ENCODE results near the gene PTGS1. TPM values are rescaled to one million over a fixed set of nuclear protein-coding genes. Genes with fewer than 3 reads are reported as not detected.

PTGS1 gene
- total RNA-seq, 1 donor from 2014 or later, result 33.4 TPM

DNA sequence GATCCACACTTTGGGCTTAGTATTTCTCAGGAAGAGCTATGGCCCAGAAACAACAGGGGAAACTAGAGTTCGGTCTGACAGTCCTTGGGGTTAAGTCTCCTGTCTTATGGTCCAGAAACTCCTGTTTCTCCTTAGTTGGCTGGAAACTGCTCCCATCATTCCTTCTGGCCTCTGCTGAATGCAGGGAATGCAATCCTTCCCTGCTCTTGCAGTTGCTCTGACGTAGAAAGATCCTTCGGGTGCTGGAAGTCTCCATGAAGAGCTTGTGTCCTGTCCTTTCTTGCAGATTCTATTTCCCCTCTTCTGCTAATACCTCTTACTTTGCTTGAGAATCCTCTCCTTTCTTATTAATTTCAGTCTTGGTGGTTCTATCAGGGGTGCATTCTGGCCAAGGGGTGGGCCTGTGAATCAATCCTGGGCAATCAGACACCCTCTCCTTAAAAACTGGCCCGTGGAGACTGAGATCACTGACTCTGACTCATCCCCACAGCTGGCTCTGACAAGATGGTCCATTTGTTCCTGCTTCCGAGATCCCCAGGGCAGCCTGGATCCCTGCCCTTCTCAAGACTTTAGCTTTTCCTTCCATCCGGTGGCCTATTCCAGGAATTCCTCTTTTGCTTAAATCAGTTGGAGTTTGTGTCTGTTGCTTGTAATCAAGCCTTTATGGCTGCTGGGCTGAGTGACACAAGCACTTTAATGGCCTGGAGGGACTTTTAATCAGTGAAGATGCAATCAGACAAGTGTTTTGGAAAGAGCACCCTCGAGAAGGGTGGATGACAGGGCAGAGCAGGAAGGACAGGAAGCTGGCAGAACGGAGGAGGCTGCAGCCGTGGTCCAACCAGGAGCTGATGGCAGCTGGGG lies 23.7 kb downstream of the PTGS1 start:
- H3K4me1 Mint-ChIP-seq (ENCODE audit: unreplicated experiment), result peaks cover 5% of the 10 kb centered on the region
- H3K9me3 Mint-ChIP-seq (ENCODE audit: unreplicated experiment), result no peaks in the 10 kb centered on the region
- peaks cover 3% of the 10 kb centered on the region for H3K36me3 Mint-ChIP-seq (ENCODE audit: low read depth, unreplicated experiment)
- H3K27ac Mint-ChIP-seq (ENCODE audit: unreplicated experiment), result no peak overlapping the region
- DNase-seq (ENCODE audit: low spot score), result no peak
- no peak overlapping the region for H3K4me3 Mint-ChIP-seq (ENCODE audit: unreplicated experiment)
- TF ChIP-seq, protein P1, sequence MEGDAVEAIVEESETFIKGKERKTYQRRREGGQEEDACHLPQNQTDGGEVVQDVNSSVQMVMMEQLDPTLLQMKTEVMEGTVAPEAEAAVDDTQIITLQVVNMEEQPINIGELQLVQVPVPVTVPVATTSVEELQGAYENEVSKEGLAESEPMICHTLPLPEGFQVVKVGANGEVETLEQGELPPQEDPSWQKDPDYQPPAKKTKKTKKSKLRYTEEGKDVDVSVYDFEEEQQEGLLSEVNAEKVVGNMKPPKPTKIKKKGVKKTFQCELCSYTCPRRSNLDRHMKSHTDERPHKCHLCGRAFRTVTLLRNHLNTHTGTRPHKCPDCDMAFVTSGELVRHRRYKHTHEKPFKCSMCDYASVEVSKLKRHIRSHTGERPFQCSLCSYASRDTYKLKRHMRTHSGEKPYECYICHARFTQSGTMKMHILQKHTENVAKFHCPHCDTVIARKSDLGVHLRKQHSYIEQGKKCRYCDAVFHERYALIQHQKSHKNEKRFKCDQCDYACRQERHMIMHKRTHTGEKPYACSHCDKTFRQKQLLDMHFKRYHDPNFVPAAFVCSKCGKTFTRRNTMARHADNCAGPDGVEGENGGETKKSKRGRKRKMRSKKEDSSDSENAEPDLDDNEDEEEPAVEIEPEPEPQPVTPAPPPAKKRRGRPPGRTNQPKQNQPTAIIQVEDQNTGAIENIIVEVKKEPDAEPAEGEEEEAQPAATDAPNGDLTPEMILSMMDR (IDR thresholded peaks at IDR 0.05; ENCODE audit: unreplicated experiment), result no peak
- H3K27me3 Mint-ChIP-seq (ENCODE audit: unreplicated experiment), result no peaks in the 10 kb centered on the region

DNA sequence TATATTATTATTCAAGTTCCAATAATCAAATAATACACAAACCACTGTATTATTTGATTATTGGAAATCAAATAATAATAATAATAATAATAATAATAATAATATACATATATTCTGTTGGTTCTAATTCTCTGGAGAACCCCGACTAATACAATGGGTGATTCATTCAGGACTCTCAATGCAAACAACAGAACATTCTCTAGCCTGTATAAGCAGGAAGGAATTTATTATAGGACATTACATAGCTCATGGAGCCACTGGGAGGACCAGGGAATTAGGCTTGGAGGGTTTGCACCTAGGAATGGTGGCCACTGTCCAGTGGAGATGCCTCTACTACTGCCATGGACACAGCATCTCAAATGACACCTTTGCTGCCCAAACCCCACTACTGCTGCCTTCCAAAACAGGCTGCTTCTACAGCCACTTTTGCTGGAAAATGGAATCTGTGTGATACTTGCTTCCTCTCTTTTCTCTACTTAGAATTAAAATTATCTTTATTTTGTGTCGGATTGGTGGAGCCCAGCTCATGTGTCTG lies 25.9 kb downstream of the PTGS1 start:
- H3K27ac Mint-ChIP-seq (ENCODE audit: unreplicated experiment), result no peak overlapping the region
- peaks cover 3% of the 10 kb centered on the region for H3K36me3 Mint-ChIP-seq (ENCODE audit: low read depth, unreplicated experiment)
- TF ChIP-seq, protein P1 (IDR thresholded peaks at IDR 0.05; ENCODE audit: unreplicated experiment), result no peak
- H3K4me1 Mint-ChIP-seq (ENCODE audit: unreplicated experiment), result no peaks in the 10 kb centered on the region
- no peak for DNase-seq (ENCODE audit: low spot score)
- H3K27me3 Mint-ChIP-seq (ENCODE audit: unreplicated experiment), result no peaks in the 10 kb centered on the region
- no peak overlapping the region for H3K4me3 Mint-ChIP-seq (ENCODE audit: unreplicated experiment)
- no peaks in the 10 kb centered on the region for H3K9me3 Mint-ChIP-seq (ENCODE audit: unreplicated experiment)

DNA sequence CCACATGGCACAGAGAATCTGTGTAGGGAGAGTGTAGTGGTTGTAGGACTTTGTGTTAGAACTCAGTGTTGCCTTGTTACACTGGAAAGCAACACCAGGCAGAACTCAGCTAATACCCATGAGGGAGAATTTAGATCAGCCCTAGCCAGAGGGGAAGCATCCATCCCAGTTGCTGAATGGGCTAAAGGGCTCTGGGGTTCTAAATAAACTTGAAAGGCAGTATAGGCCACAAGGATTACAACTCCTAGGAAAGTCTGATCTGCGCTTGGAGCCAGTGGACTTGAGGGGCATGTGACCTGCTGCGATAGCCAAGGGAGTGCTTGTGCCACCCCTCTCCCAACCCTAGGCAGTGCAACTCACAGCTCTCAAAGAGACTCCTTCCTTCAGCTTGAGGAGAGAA lies 26.9 kb downstream of the PTGS1 start:
- Mint-ChIP-seq H3K36me3 (ENCODE audit: low read depth, unreplicated experiment) (peaks cover 2% of the 10 kb centered on the region), H3K9me3 (ENCODE audit: unreplicated experiment) (no peaks in the 10 kb centered on the region), H3K27me3 (ENCODE audit: unreplicated experiment) (no peaks in the 10 kb centered on the region), H3K4me3 (ENCODE audit: unreplicated experiment) (no peak overlapping the region), H3K27ac (ENCODE audit: unreplicated experiment) (no peak overlapping the region), H3K4me1 (ENCODE audit: unreplicated experiment) (no peaks in the 10 kb centered on the region)
- DNase-seq (ENCODE audit: low spot score), result no peak
- TF ChIP-seq, protein P1 (IDR thresholded peaks at IDR 0.05; ENCODE audit: unreplicated experiment), result no peak

DNA sequence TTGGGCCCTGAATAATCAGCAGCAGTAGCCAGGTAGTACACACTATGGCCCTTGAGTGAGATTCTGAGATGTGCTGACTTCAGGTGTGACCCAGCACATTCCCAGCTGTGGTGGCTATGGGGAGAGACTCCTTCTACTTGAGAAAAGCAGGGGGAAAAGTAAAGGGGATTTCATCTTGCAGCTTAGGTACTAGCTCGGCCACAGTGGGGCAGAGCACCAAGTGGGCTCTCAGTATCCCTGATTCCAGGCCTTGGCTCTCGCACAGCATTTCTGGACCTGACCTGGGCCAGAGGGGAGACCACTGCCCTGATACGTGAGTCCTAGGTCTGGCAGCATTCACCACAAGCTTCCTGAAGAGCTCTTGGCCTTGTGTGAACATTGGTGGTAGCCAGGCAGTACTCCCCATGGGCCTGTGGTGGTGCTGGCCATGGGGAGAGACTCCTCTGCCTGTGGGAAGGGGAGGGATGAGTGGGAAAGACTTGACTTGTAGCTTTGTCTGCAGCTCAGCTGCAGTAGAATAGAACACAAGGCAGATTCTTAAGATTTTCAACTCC lies 27.6 kb downstream of the PTGS1 start:
- Mint-ChIP-seq H3K4me3 (ENCODE audit: unreplicated experiment) (no peak overlapping the region), H3K9me3 (ENCODE audit: unreplicated experiment) (no peaks in the 10 kb centered on the region), H3K27me3 (ENCODE audit: unreplicated experiment) (no peaks in the 10 kb centered on the region), H3K36me3 (ENCODE audit: low read depth, unreplicated experiment) (no peaks in the 10 kb centered on the region), H3K27ac (ENCODE audit: unreplicated experiment) (no peak overlapping the region), H3K4me1 (ENCODE audit: unreplicated experiment) (no peaks in the 10 kb centered on the region)
- no peak for DNase-seq (ENCODE audit: low spot score)
- TF ChIP-seq, protein P1 (IDR thresholded peaks at IDR 0.05; ENCODE audit: unreplicated experiment), result no peak

DNA sequence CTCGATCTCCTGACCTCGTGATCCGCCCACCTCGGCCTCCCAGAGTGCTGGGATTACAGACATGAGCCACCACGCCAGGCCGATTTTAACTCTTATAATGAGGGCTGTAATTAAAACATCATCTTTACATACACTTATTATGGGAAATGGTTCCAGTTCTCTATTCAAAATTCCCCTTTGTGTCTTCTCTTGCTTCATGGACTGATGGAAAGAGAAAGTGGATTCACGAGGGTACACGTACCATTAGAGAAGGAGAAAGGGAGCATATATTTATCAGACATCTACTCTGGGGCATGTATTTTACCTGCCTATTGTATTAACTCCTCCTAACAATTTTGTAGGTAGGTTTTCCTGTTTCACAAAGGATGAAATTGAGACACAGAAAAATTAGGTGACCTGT lies 31.1 kb downstream of the PTGS1 start:
- Mint-ChIP-seq H3K4me1 (ENCODE audit: unreplicated experiment) (no peaks in the 10 kb centered on the region), H3K27ac (ENCODE audit: unreplicated experiment) (no peak overlapping the region), H3K9me3 (ENCODE audit: unreplicated experiment) (peaks cover 3% of the 10 kb centered on the region), H3K4me3 (ENCODE audit: unreplicated experiment) (no peak overlapping the region), H3K27me3 (ENCODE audit: unreplicated experiment) (no peaks in the 10 kb centered on the region), H3K36me3 (ENCODE audit: low read depth, unreplicated experiment) (peaks cover 3% of the 10 kb centered on the region)
- TF ChIP-seq, protein P1 (IDR thresholded peaks at IDR 0.05; ENCODE audit: unreplicated experiment), result no peak
- DNase-seq (ENCODE audit: low spot score), result no peak

Measured in endothelial cell (in vitro differentiated cells).